HG03139 (cell line): ENCODE results near the gene WDR17.
"Not testable (repeated sequence)": the region's sequence is repeated elsewhere in the genome, so short reads cannot be mapped to it uniquely, and the experiment has no call there.

ENCODE experiments used
- ATAC-seq: cut with Tn5 transposase; IDR thresholded peaks from one replicate; pipeline ENCODE4 v1.9.1; 2021; ENCODE audit not compliant: unreplicated experiment

Gene WDR17

DNA sequence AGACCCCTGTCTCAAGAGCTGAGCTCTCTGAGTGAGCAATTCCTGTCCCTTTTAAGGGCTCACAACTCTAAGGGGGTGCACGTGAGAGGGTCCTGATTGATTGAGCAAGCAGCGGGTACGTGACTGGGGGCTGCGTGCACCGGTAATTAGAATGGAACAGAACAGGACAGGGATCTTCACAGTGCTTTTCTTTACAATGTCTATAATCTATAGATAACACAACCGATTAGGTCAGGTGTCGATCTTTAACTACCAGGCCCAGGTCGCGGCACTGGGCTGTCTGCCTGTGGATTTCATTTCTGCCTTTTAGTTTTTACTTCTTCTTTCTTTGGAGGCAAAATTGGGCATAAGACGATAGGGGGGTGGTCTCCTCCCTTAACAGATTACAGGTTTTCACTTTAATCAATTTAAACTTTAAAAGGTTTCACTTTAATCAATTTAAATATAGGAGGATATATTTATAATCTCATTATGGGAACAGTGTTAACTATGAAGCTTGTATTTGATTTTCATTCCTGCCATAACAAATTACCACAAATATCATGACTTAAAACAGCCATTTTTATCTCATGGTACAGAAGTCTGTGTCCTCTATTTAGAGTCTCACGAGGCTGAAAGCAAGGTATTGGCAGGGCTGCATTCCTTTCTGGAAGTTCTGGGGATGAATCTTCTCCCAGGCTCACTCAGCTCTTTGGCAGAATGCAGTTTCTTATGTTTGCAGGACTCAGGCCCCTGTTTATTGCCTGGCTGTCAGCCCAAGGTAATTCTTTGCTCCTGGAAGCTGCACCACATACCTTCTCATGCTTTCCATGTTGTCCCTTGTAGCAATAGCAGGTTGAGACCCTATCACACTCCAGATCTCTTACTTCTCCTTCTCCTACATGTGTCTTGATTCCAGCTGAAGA is 124.5 kb downstream of the WDR17 start:
- ATAC-seq: no peak

DNA sequence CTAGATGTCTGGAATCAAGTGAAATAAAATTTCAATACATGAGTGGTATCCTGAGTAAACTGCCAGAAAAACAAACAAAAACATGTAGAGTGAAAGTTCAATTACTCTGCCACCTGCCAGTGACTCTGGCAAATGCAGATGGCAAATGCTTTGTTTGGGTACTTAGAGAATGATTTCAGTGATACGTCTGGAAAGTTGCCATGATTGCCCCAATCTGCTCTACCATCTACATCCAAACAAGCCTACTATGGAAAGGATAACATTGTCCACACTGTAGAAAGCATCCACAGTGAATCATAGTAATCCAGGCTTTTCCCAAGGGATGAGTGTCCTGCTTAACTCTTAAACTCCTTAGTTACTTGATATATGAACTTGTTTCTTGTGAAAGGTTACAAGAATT is 126.3 kb downstream of the WDR17 start:
- no peak for ATAC-seq

DNA sequence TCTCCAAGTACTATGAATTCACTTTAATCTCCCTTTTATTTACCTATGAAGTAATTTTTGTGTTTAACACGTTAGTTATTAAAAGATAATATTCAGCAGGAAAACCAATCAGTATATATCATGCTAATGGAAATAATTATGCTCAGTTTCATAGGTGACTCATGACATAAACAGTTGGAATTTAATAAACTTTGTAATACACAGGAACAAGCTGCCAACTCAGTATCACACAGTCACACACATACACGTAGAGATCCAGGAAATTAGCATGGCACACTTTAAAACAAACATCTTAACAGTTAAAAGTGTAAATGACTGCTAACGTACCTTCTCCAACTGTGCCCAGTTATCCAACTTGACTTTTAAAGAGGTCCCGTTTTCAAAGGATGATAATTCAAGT is 127.5 kb downstream of the WDR17 start:
- ATAC-seq: no peak

DNA sequence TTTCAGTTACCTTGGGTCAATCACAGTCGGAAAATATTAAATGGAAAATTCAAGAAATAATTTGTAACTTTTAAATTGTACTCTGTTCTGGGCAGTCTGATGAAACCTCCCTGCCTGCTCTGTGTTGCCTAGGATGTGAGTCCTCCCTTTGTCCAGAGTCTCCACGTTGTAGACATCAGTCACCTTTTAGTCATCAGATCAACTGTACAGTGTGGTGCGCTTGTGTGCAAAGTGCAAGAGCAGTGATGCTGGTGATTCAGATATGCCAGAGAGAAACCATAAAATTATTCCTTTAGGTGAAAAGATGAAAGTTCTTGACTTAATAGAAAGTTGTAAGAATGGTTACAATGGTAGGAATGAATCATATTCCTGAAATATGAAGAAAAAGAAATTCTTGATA is 128.3 kb downstream of the WDR17 start:
- no peak for ATAC-seq

DNA sequence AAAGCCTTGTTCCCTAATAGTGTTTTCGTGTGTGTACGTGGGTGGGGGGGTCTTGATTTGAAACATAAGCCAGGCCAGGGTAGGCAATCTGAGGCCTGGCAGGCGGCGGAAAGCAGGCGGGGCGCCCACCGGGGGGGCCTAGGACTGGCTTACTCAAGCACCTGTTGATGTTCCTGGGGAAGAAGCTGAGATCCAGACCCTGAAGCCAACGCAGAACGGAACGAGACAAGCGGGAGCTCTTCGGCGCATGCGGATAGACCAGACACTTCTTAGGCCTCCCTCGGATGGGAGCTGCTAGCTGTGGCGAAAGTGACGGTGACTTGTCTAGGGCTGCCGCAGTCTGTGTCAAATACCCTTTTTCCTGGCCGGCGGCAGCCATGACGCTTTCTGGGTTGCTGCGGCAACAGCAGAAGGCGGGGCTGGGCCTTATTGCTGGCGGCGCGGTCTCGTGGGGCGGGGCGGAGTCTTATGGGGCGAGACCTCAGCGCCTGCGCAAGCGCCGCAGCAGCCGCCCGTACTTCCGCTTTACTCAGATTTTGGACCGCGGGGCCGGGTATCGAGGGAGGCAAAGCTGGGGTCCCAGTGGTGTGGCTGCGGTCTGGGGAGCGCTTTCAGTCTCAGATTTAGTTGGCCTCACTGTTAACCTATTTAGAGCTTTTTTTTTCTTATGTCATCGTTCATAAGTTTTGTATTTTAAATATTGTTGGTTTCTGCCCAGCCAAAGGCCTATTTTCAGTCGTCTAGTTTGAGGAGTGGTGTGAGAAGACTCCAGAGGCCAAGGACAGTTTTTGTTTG is 129.7 kb downstream of the WDR17 start, which contains the start of gene SPATA4:
SPATA4 (minus strand) TSS at position 402 of the 795 bp plus-strand sequence; CDS start at position 379, 23 bp downstream.
- peak; percentile 99 for ATAC-seq

DNA sequence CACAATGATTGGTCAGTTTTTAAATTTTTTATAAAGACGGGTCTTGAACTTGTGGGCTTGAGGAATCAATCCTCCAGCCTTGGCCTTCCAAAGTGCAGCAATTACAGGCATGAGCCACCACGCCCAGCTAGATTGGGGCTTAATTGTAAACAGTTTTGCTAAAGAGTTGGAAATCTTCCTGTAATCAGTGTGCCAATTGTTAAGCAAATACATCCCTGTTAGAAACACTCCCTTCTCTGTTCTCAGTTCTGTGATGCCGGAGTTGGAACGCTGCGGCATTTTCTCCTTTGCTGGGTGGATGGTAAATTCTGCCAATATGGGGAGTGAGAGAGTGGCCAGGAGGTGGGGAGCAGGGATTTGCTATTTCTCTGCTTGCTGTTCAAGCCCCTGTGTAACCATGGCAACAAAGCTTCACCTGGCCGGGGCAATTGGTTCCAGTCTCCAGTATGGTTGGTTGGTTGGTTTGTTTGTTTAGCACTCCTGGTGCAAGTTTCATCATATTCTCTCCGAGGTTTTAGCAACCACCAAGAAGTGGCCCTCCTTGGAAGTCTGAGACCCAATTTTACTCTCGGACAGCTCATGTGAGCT is 132.8 kb downstream of the WDR17 start:
- no peak for ATAC-seq

DNA sequence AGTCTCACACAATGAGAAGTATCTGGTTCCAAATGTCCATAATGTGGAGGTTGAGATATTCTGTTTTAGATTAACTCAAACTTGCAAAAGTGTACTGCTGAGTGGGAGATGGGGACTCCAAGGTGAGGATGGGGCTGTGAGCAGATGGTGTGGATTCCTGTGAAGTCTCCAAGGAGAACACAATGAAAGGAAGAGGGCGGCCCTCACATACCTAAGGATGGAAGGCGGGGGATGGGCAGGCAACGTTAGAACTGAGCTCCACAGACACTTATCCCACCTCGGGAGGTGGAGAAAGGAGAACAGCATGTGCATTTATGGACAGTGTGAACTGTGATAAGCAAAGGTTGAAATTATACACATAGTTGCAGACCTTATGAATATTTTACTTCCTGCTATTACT is 139.7 kb downstream of the WDR17 start:
- ATAC-seq: no peak

DNA sequence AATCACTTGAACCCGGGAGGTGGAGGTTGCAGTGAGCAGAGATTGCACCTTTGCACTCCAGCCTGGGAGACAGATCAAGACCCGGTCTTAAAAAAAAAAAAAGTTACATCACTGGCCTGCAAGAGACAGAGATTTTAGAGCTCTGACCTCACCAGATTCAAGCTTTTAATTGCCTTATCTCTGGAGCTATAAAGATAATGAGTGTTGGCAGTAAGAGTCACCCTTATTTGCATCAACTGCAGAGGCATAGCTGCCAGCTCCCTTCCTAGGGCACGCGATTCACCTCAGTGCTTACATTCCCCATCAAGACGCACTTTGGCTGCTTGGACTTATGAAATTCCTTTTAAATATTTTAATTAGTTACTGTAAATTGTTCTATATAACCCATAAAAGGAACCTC is 142.2 kb downstream of the WDR17 start:
- ATAC-seq: no peak

DNA sequence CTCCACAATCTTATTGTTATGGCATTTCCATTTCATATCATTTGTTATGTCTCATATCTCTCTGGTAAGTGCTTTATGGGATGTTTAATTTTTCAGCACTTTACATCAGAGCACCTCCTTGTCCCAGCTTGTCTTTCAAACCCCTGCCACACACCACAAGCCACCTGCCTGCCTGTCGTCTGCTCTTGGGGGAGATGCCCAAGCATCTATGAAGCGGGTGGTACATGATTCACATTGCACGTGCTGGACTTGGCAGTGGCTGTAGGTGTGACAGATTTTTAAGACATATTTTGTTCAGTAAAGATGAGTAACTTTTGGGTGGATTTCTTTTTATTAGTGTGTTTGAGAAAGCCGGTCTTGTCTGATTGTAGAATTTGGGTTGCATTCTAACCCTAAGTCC is 143.9 kb downstream of the WDR17 start:
- ATAC-seq: no peak

DNA sequence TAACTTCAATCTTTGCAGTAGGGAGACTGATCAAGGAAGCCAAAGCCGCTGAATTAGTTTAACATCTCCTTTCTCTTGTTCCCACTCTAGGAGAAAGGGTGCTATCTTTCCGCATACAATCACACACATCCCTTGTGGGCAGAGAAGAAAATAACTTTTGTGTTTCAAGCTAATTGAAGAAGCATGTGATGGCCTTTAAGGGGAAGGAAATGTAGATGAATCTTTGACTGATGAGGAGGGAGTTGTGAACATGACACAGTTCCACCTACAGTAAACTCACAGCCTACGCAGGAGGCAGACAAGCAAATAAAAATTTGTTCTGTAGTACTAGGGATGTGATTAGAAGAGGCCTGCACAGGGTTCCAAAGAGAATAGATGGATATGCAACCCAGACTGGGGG is 144.5 kb downstream of the WDR17 start:
- ATAC-seq: no peak

DNA sequence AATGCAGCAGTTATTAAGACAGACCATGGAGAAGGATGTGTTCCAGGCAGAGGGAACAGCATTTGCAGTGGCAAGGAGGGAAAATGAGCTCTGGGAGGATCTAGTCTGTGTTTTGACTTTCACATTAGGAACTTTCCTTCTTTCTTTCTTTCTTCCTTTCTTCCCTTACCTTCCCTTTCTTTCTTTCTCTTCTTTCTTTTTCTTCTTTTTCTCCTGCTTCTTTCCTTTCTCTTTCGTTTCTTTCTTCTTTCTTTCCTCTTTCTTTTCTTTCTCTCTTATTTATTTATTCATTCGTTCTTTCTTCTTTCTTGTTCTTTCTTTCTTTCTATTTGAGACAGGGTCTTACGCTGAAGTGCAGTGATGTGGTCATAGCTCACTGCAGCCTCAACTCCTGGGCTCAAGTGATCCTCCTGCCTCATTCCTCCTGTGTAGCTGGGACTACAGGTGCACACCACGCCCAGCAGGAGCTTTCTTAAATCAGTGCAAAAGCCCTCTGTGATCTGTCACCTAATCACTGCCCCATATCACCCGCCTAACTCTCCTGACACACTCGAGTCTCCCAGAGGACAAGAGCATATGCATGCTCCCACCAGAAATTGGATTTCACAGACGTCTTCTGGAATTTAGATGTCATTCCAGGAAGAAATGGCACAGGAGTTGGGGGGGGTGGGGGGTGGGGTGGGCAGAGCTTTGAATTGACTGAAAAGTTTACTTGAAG is 145.1 kb downstream of the WDR17 start:
- ATAC-seq: no peak

DNA sequence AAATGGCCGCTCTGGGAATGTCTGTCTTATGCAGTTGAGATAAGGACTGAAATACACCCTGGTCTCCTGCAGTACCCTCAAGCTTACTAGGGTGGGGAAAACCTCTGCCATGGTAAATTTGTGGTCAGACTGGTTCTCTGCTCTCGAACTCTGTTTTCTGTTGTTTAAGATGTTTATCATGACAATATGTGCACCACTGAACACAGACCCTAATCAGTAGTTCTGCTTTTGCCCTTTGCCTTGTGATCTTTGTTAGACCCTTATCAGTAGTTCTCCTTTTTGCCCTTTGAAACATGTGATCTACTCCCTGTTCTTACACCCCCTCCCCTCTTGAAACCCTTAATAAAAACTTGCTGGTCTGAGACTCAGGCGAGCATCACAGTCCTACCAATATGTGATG is 146.7 kb downstream of the WDR17 start:
- not testable (repeated sequence) for ATAC-seq

DNA sequence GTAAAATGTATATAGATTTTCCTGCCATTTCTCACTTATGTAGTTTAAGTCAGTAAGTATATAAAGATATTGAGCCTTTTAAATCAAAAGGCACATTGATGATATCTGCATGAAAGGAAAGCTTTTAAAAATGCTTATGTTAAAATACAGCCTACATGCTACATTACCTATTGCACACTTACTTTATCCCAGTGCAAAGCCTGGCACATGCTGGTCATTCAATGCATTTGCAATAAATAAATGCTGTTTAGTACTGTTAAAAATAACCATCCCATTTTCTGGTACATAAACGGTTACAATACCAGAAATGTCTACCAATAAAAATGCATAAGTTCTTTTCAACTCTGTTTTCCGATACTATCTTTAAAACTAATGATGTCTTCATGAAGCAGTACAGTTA is 151.9 kb downstream of the WDR17 start:
- ATAC-seq: no peak

DNA sequence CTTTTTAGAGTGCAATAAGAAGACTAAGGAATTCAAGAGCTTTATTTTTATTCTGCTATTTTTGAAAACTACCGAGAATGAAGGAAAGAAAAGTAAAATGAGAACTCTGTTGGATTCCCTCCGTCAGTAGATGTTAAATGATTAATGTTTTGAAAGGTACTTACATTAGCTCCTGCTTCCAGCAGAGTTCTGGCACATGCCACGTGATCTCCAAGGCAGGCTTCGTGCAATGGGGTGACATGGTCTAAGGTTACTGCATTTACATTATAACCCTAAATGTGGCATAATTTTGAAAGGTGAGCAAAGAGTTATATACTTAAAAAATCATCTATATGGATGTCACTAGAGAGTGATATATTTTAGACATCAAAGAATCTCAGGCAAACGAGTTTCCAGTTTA is 156.5 kb downstream of the WDR17 start:
- no peak for ATAC-seq

DNA sequence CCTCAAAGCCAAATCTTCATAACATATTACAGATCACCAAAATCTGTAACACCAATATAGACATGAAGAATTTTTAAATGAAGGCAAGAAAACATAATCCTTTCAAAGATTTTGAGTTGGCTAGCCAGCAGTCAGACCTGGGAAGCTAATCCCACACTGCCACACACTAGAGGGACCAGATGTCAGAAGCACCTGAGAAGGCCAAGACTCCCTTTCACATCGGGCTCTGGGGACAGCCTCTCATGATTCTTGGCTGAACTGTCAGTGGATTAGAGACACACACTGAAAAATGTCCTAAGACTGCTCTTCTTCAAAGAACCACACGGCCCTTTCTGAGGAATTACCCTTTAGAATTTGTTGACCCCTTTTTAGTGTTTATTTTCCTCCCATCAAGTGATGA is 157.9 kb downstream of the WDR17 start:
- no peak for ATAC-seq

DNA sequence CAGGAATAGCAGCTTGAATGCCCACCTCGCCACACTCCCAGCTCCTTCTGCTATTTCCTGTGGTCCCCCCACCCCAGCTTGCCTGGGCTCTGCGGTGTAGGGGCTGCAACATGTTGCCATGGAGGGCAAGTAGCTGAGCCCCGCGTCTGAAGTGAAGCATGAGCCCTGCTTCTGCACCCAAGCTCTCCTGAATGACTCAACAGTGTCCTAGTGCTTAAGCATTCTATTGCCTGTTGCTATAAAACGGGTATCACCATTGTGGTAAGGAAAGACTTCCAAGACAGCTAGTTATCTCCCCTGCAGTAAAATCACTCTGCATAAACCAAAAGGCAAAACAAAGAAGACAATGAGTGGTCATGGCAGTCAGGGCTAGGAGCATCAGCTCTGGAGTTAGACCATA is 161.1 kb downstream of the WDR17 start:
- no peak for ATAC-seq

DNA sequence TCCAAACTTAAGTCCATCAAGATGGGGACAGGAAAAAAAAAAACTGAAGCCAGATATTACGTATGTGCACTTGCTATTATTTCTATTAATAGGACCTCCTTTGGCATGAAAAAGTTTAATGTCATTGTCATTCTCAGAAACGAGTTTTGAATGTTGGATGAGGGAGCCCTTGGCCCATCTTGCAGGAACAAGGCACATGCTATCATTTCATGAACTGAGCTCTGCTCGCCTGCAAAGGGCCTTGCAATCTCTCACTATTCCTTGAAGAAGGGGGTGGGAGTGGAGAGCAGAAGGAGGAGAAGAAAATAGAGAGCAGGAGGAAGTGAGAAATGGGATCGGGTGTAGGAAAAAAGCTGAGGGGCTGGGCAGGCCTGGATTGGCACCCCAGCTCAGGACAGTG is 164.0 kb downstream of the WDR17 start:
- ATAC-seq: no peak
